ENCODE data around the gene ISM1.
A peak's percentile ranks its signal among the peaks of the same experiment; 100 is the strongest.

The ISM1 gene

DNA sequence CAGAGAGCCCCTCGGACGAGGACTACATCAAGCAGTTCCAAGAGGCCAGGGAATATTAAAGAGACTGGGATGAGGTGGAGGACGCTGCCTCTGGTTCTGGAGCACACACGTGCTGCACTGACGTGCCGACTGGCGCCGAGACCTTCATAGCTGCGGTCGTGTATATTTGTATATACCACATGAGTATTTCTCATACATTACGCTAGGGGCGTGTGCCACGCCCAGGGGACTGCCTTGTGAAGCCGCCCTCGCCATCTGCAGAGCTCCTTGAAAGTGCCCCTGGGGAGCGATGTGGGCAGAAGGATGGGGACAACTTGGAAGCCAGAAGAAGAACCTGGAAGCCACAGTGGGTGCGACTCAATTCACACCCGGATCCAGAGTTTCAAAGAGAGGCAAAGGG, 78.3 kb downstream of the ISM1 start:
- Histone ChIP-seq H2AFZ (ENCODE audit: low read depth) (no peak overlapping the region), H3K27ac (no peak overlapping the region), H3K4me3 (IDR thresholded peaks at IDR 0.05; ENCODE audit: insufficient read depth, low read depth, low read length) (no peak overlapping the region), H3K36me3 (ENCODE audit: insufficient read depth) (no peaks in the 10 kb centered on the region), H3K27me3 (ENCODE audit: insufficient read depth, low read depth) (no peaks in the 10 kb centered on the region), H4K20me1 (ENCODE audit: insufficient read depth) (no peaks in the 10 kb centered on the region), H3K9ac (no peak overlapping the region), H3K79me2 (ENCODE audit: insufficient read depth, low read depth) (no peaks in the 10 kb centered on the region), H3K4me2 (no peak overlapping the region), H3K4me1 (ENCODE audit: low read depth, poor library complexity, severe bottlenecking) (no peaks in the 10 kb centered on the region)
- TF ChIP-seq, protein P1, sequence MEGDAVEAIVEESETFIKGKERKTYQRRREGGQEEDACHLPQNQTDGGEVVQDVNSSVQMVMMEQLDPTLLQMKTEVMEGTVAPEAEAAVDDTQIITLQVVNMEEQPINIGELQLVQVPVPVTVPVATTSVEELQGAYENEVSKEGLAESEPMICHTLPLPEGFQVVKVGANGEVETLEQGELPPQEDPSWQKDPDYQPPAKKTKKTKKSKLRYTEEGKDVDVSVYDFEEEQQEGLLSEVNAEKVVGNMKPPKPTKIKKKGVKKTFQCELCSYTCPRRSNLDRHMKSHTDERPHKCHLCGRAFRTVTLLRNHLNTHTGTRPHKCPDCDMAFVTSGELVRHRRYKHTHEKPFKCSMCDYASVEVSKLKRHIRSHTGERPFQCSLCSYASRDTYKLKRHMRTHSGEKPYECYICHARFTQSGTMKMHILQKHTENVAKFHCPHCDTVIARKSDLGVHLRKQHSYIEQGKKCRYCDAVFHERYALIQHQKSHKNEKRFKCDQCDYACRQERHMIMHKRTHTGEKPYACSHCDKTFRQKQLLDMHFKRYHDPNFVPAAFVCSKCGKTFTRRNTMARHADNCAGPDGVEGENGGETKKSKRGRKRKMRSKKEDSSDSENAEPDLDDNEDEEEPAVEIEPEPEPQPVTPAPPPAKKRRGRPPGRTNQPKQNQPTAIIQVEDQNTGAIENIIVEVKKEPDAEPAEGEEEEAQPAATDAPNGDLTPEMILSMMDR (conservative IDR thresholded peaks at IDR 0.05; ENCODE audit: low read depth, low read length), result no peak

DNA sequence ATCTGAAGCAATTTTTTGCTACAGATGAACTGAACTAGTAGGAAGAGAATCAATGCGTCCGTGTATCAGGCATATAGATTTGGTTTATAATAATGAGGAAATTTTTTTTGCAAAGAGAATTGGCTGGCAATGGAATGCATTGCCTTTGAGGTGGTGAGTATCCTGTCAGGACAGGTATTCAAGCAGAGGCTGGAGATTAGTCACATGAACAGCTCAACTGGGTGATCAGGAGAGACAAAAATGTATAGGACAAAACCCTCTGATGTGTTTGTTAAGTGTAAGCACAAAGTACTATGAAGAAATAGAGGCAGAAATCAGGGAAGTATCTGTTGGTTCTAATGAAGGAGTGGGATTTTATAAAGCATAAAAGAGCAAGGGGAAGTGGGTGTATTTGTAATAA, 80.5 kb downstream of the ISM1 start:
- no peaks in the 10 kb centered on the region for H3K79me2 ChIP-seq (ENCODE audit: insufficient read depth, low read depth)
- no peaks in the 10 kb centered on the region for H3K4me1 ChIP-seq (ENCODE audit: low read depth, poor library complexity, severe bottlenecking)
- TF ChIP-seq, protein P1 (conservative IDR thresholded peaks at IDR 0.05; ENCODE audit: low read depth, low read length), result no peak
- no peaks in the 10 kb centered on the region for H3K27me3 ChIP-seq (ENCODE audit: insufficient read depth, low read depth)
- no peaks in the 10 kb centered on the region for H4K20me1 ChIP-seq (ENCODE audit: insufficient read depth)
- H3K9ac ChIP-seq, result no peak overlapping the region
- H3K4me3 ChIP-seq (IDR thresholded peaks at IDR 0.05; ENCODE audit: insufficient read depth, low read depth, low read length), result no peak overlapping the region
- no peak overlapping the region for H3K27ac ChIP-seq
- H3K36me3 ChIP-seq (ENCODE audit: insufficient read depth), result no peaks in the 10 kb centered on the region
- no peak overlapping the region for H3K4me2 ChIP-seq
- H2AFZ ChIP-seq (ENCODE audit: low read depth), result no peak overlapping the region

- Histone ChIP-seq H4K20me1 (ENCODE audit: insufficient read depth) (no peaks in the 10 kb centered on the region), H3K36me3 (ENCODE audit: insufficient read depth) (no peaks in the 10 kb centered on the region), H3K4me1 (ENCODE audit: low read depth, poor library complexity, severe bottlenecking) (no peaks in the 10 kb centered on the region), H2AFZ (ENCODE audit: low read depth) (no peak overlapping the region), H3K9ac (no peak overlapping the region), H3K4me3 (IDR thresholded peaks at IDR 0.05; ENCODE audit: insufficient read depth, low read depth, low read length) (no peak overlapping the region), H3K4me2 (no peak overlapping the region), H3K79me2 (ENCODE audit: insufficient read depth, low read depth) (no peaks in the 10 kb centered on the region), H3K27ac (no peak overlapping the region), H3K27me3 (ENCODE audit: insufficient read depth, low read depth) (no peaks in the 10 kb centered on the region)
- TF ChIP-seq, protein P1 (conservative IDR thresholded peaks at IDR 0.05; ENCODE audit: low read depth, low read length), result peak; percentile 73
These were observed 81.8 kb downstream of the ISM1 start for GRCh38 chr20:13302647-13303450.

DNA sequence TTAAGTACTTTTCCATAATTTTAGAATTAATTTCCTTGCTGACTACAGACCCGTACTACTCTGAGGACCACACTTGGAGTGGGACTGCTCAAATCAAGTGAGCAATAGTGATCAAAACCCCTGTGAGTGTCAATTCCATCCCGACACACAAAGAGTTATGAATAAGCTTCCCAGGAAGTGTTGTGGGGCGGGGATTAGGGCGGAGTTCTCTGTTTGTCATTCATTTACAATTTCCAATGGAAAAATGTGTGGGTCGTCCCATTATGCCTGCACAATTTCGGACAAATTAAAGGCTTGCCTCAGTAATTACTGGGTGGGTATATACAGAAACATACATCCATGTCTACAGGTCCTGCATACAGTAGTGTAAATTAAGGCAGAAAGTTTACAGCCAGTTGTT, 84.2 kb downstream of the ISM1 start:
- Histone ChIP-seq H3K27ac (no peak overlapping the region), H2AFZ (ENCODE audit: low read depth) (no peak overlapping the region), H3K36me3 (ENCODE audit: insufficient read depth) (no peaks in the 10 kb centered on the region), H3K27me3 (ENCODE audit: insufficient read depth, low read depth) (no peaks in the 10 kb centered on the region), H3K4me2 (no peak overlapping the region), H3K9ac (no peak overlapping the region), H3K79me2 (ENCODE audit: insufficient read depth, low read depth) (no peaks in the 10 kb centered on the region), H3K4me1 (ENCODE audit: low read depth, poor library complexity, severe bottlenecking) (no peaks in the 10 kb centered on the region), H3K4me3 (IDR thresholded peaks at IDR 0.05; ENCODE audit: insufficient read depth, low read depth, low read length) (no peak overlapping the region), H4K20me1 (ENCODE audit: insufficient read depth) (no peaks in the 10 kb centered on the region)
- TF ChIP-seq, protein P1 (conservative IDR thresholded peaks at IDR 0.05; ENCODE audit: low read depth, low read length), result no peak
